GM12872 (cell line): ENCODE measurements around the gene SZT2.

Source experiments
- TF ChIP-seq, protein P1 (sequence below): IDR thresholded peaks from 3 replicates; pipeline ENCODE4 v1.5.1; 2011; ENCODE audit warnings: low read depth, mild to moderate bottlenecking, low read length, moderate library complexity; ENCODE audit not compliant: insufficient read depth

SZT2 gene

GRCh38 chr1:43370564-43370963 is 19.1 kb upstream of the SZT2 start:
- TF ChIP-seq, protein P1, sequence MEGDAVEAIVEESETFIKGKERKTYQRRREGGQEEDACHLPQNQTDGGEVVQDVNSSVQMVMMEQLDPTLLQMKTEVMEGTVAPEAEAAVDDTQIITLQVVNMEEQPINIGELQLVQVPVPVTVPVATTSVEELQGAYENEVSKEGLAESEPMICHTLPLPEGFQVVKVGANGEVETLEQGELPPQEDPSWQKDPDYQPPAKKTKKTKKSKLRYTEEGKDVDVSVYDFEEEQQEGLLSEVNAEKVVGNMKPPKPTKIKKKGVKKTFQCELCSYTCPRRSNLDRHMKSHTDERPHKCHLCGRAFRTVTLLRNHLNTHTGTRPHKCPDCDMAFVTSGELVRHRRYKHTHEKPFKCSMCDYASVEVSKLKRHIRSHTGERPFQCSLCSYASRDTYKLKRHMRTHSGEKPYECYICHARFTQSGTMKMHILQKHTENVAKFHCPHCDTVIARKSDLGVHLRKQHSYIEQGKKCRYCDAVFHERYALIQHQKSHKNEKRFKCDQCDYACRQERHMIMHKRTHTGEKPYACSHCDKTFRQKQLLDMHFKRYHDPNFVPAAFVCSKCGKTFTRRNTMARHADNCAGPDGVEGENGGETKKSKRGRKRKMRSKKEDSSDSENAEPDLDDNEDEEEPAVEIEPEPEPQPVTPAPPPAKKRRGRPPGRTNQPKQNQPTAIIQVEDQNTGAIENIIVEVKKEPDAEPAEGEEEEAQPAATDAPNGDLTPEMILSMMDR: no peak

GRCh38 chr1:43372172-43372571 is 17.5 kb upstream of the SZT2 start:
- TF ChIP-seq, protein P1: no peak

- TF ChIP-seq, protein P1: no peak
These were observed 16.4 kb upstream of the SZT2 start for GRCh38 chr1:43373066-43373940.

- TF ChIP-seq, protein P1: no peak
These were observed 12.9 kb upstream of the SZT2 start for GRCh38 chr1:43376723-43377235.

DNA sequence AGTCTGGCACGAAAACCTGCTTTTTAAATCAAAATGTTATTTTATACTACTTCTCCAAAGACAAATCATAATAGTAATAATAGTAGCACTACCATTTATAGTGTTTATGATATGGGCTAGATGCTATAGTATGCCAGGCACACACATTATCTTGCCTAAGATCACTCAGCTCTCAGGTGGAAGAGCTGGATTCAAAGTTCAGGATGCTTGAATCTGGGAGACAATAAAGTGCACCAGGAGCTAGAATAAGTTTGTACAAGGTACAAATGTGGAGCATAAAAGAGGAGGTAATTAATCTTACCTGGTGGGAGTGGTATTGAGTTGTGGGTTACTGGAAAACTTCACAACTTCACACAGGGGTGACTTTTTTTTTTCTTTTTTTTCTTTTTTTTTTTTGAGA is 11.9 kb upstream of the SZT2 start:
- TF ChIP-seq, protein P1: no peak

GRCh38 chr1:43379476-43379875 is 10.2 kb upstream of the SZT2 start:
- TF ChIP-seq, protein P1: no peak

- TF ChIP-seq, protein P1: no peak
These were observed 8.1 kb upstream of the SZT2 start for GRCh38 chr1:43381612-43382011.
